ENCODE measurements around the gene HLA-DOA. TPM values are rescaled to one million over a fixed set of nuclear protein-coding genes. Genes with fewer than 3 reads are reported as not detected.

HLA-DOA gene
- total RNA-seq, 1 donor from 2014 or later: 30.2 TPM

DNA sequence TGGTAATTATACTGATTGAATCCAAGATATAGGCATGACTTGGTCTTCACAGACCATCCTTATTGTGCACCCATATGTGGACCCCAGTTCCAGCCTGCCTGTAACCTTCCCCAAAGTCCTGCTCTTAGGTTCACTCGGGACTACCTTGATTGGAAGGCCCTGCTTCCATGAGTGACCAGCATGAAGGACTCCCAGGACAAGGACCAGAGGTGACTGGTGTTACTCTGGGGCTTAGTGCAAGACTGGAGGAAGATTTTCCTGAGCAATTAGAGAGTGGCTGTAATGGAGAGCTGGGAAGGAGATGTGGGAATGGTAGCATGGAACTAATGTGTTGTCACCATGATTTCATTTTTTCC, 25.9 kb downstream of the HLA-DOA start:
- Histone ChIP-seq H3K4me1 (peaks cover 31% of the 10 kb centered on the region), H3K27ac (no peak overlapping the region), H3K4me3 (no peak overlapping the region), H3K27me3 (no peaks in the 10 kb centered on the region), H3K9me3 (no peaks in the 10 kb centered on the region), H3K36me3 (peaks cover 0 to 41% of the 10 kb centered on the region in 2 donors)
- no peak for DNase-seq (ENCODE audit: extremely low spot score in 2 of 2)
- TF ChIP-seq POLR2A (IDR thresholded peaks at IDR 0.05) (no peak), POLR2AphosphoS5 (IDR thresholded peaks at IDR 0.05; ENCODE audit: insufficient read depth in 1 of 2, low read depth in 1 of 2) (no peak)
- intact Hi-C loops (cut with DNase I): loop anchor here (2.0 kb wide), 1 partner anchor 49 kb away; no protein-coding TSS in a partner anchor

GRCh38 chr6:32982702-32983492, 26.5 kb downstream of the HLA-DOA start:
- Histone ChIP-seq H3K4me3 (no peak overlapping the region), H3K36me3 (peaks cover 0 to 47% of the 10 kb centered on the region in 2 donors), H3K4me1 (peaks cover 37% of the 10 kb centered on the region), H3K27ac (no peak overlapping the region), H3K9me3 (no peaks in the 10 kb centered on the region), H3K27me3 (no peaks in the 10 kb centered on the region)
- DNase-seq (ENCODE audit: extremely low spot score in 2 of 2): no peak
- intact Hi-C loops (cut with DNase I): loop anchor here (2.0 kb wide), 1 partner anchor 48 kb away; no protein-coding TSS in a partner anchor
- TF ChIP-seq CTCF (IDR thresholded peaks at IDR 0.05) (no peak), POLR2AphosphoS5 (IDR thresholded peaks at IDR 0.05; ENCODE audit: insufficient read depth in 1 of 2, low read depth in 1 of 2) (no peak), POLR2A (IDR thresholded peaks at IDR 0.05) (no peak)

GRCh38 chr6:32982084-32982701, 27.2 kb downstream of the HLA-DOA start:
- no peak for DNase-seq (ENCODE audit: extremely low spot score in 2 of 2)
- Histone ChIP-seq H3K4me3 (no peak overlapping the region), H3K4me1 (peaks cover 44% of the 10 kb centered on the region), H3K27ac (no peak overlapping the region), H3K9me3 (no peaks in the 10 kb centered on the region), H3K27me3 (no peaks in the 10 kb centered on the region), H3K36me3 (peaks cover 0 to 54% of the 10 kb centered on the region in 2 donors)
- intact Hi-C loops (cut with DNase I): loop anchor here (2.0 kb wide), 1 partner anchor 47 kb away; no protein-coding TSS in a partner anchor
- no peak for TF ChIP-seq POLR2A (IDR thresholded peaks at IDR 0.05)
- TF ChIP-seq CTCF (IDR thresholded peaks at IDR 0.05): no peak
- TF ChIP-seq POLR2AphosphoS5 (IDR thresholded peaks at IDR 0.05; ENCODE audit: insufficient read depth in 1 of 2, low read depth in 1 of 2): no peak

- H3K27me3 ChIP-seq: no peaks in the 10 kb centered on the region
- no peak overlapping the region for H3K4me3 ChIP-seq
- no peak for DNase-seq (ENCODE audit: extremely low spot score in 2 of 2)
- no peaks in the 10 kb centered on the region for H3K9me3 ChIP-seq
- no peak overlapping the region for H3K27ac ChIP-seq
- TF ChIP-seq CTCF (IDR thresholded peaks at IDR 0.05) (no peak), POLR2A (IDR thresholded peaks at IDR 0.05) (no peak), POLR2AphosphoS5 (IDR thresholded peaks at IDR 0.05; ENCODE audit: insufficient read depth in 1 of 2, low read depth in 1 of 2) (peak in 1 of 2 donors; percentile 18)
- H3K36me3 ChIP-seq: peaks cover 0 to 70% of the 10 kb centered on the region in 2 donors
- intact Hi-C loops (cut with DNase I): no loop called here
- H3K4me1 ChIP-seq: peaks cover 60% of the 10 kb centered on the region
Observed at GRCh38 chr6:32980488-32981038, 28.8 kb downstream of the HLA-DOA start.

DNA sequence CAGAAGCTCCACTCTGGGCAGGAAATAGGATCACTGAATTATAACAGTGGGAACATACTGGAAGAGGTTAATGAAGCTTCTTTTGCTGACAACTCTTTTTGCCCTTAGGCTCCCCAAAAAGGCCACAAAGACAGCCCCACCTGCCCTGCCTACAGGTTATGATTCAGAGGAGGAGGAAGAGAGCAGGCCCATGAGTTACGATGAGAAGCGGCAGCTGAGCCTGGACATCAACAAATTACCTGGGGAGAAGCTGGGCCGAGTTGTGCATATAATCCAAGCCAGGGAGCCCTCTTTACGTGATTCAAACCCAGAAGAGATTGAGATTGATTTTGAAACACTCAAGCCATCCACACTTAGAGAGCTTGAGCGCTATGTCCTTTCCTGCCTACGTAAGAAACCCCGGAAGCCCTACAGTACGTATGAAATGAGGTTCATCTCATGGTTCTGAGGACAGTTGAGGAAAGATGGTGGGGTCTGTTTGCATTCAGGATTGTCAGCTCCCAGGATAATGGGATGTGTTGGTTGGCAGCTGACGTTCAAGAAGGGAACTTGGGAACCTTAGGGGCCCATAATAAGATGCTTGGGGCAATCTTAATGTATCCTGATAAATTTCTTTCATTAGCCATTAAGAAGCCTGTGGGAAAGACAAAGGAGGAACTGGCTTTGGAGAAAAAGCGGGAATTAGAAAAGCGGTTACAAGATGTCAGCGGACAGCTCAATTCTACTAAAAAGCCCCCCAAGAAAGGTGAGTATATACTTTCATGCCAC, 29.5 kb downstream of the HLA-DOA start:
- Histone ChIP-seq H3K27me3 (no peaks in the 10 kb centered on the region), H3K27ac (no peak overlapping the region), H3K9me3 (no peaks in the 10 kb centered on the region), H3K4me3 (no peak overlapping the region), H3K4me1 (peaks cover 67% of the 10 kb centered on the region), H3K36me3 (peaks cover 0 to 77% of the 10 kb centered on the region in 2 donors)
- intact Hi-C loops (cut with DNase I): loop anchor here (10.0 kb wide), 1 partner anchor 1005 kb away; the partner anchor contains the start of gene DXO
- DNase-seq (ENCODE audit: extremely low spot score in 2 of 2): no peak
- TF ChIP-seq POLR2A (IDR thresholded peaks at IDR 0.05) (no peak), CTCF (IDR thresholded peaks at IDR 0.05) (no peak), POLR2AphosphoS5 (IDR thresholded peaks at IDR 0.05; ENCODE audit: insufficient read depth in 1 of 2, low read depth in 1 of 2) (no peak)
